IMR-90 (cell line): ENCODE measurements around the gene CAMTA1. TPM values are rescaled to one million over a fixed set of nuclear protein-coding genes. Genes with fewer than 3 reads are reported as not detected.

Experiments
- ATAC-seq: fragments of 200-7000 bp; cut with Tn5 transposase; 2 replicates; pipeline ENCODE4 v1.9.1; 2020; ENCODE audit warnings: low read depth, mild to moderate bottlenecking, moderate library complexity
- BruUV-seq: library from RNA; stranded (reverse); fragments of 400-500 nt; replicated peaks from 2 replicates; lab custom pipeline; 2021; lab: Mats Ljungman, UMichigan
- CTCF ChIA-PET: fragments of 300-600 bp; formaldehyde crosslinking; extraction: SDS; loops from one replicate; lab custom pipeline; 2021; ENCODE audit warnings: antibody characterized with exemption; lab: Yijun Ruan, JAX
- POLR2A ChIA-PET: fragments of 300-600 bp; sonication (Branson Sonifier 250); formaldehyde crosslinking; loops from one replicate; lab custom pipeline; 2022; ENCODE audit warnings: antibody characterized with exemption; ENCODE audit not compliant: unreplicated experiment; lab: Charles Lee
- DNase-seq: peaks from one replicate; pipeline ENCODE4 v3.0.0; 2013
- H2AFZ ChIP-seq: replicated peaks from 2 replicates; pipeline ENCODE3; 2013; ENCODE audit warnings: low read length, mild to moderate bottlenecking; ENCODE audit not compliant: poor library complexity
- H2AK5ac ChIP-seq: 2 replicates; pipeline ENCODE4 v1.6.1; 2013; ENCODE audit warnings: low read depth, low read length, inconsistent platforms
- H2AK9ac ChIP-seq: replicated peaks from 2 replicates; pipeline ENCODE3; 2013; ENCODE audit warnings: mild to moderate bottlenecking, low read depth, low read length, moderate library complexity; ENCODE audit not compliant: poor library complexity
- H2BK120ac ChIP-seq: 2 replicates; pipeline ENCODE4 v1.6.1; 2013; ENCODE audit warnings: low read depth, low read length, inconsistent platforms
- H2BK15ac ChIP-seq: 3 replicates; pipeline ENCODE4 v1.6.1; 2013; ENCODE audit warnings: low read depth, low read length, inconsistent platforms
- H2BK20ac ChIP-seq: 2 replicates; pipeline ENCODE4 v1.6.1; 2013; ENCODE audit warnings: low read depth, mild to moderate bottlenecking, inconsistent platforms, low read length, moderate library complexity
- H2BK5ac ChIP-seq: 2 replicates; pipeline ENCODE4 v1.6.1; 2013; ENCODE audit warnings: mild to moderate bottlenecking, low read depth, low read length, inconsistent platforms; ENCODE audit not compliant: poor library complexity, severe bottlenecking
- H3K14ac ChIP-seq: replicated peaks from 2 replicates; pipeline ENCODE4 v1.6.1; 2013; ENCODE audit warnings: low read depth, low read length, inconsistent platforms
- H3K18ac ChIP-seq: 2 replicates; pipeline ENCODE4 v1.6.1; 2013; ENCODE audit warnings: low read depth, low read length, control low read depth
- H3K23ac ChIP-seq: 2 replicates; pipeline ENCODE4 v1.6.1; 2013; ENCODE audit warnings: low read depth, low read length, inconsistent platforms
- H3K27ac ChIP-seq: 2 replicates; pipeline ENCODE4 v1.5.1; 2013; ENCODE audit warnings: mild to moderate bottlenecking, control low read depth, low read length; ENCODE audit not compliant: insufficient read depth
- H3K27me3 ChIP-seq: 2 replicates; pipeline ENCODE4 v1.6.1; 2013; ENCODE audit warnings: low read length; ENCODE audit not compliant: control insufficient read depth, insufficient read depth
- H3K36me3 ChIP-seq: 2 replicates; pipeline ENCODE4 v1.6.1; 2013; ENCODE audit warnings: low read length, mixed read lengths; ENCODE audit not compliant: control insufficient read depth, insufficient read depth
- H3K4ac ChIP-seq: 2 replicates; pipeline ENCODE4 v1.6.1; 2013; ENCODE audit warnings: low read depth, low read length, inconsistent platforms
- H3K4me1 ChIP-seq: 2 replicates; pipeline ENCODE4 v1.6.1; 2013; ENCODE audit warnings: low read length, mixed read lengths; ENCODE audit not compliant: control insufficient read depth, insufficient read depth
- H3K4me2 ChIP-seq: 2 replicates; pipeline ENCODE4 v1.6.1; 2013; ENCODE audit warnings: low read depth, mild to moderate bottlenecking, control low read depth, low read length, moderate library complexity
- H3K4me3 ChIP-seq: 2 replicates; pipeline ENCODE4 v1.5.1; 2013; ENCODE audit warnings: low read depth, mild to moderate bottlenecking, control low read depth, low read length, moderate library complexity; ENCODE audit not compliant: insufficient read depth
- H3K56ac ChIP-seq: 2 replicates; pipeline ENCODE4 v1.6.1; 2013; ENCODE audit warnings: low read length, inconsistent platforms; ENCODE audit not compliant: insufficient read depth; ENCODE audit errors: extremely low read depth
- H3K79me1 ChIP-seq, 2 experiments: 2 replicates each; pipeline ENCODE4 v1.6.1; 2013; ENCODE audit warnings: low read length in 2 of 2, inconsistent platforms in 1 of 2, low read depth in 1 of 2
- H3K9ac ChIP-seq: 2 replicates; pipeline ENCODE4 v1.6.1; 2013; ENCODE audit warnings: low read depth, low read length, control low read depth
- H3K9me1 ChIP-seq: 2 replicates; pipeline ENCODE4 v1.6.1; 2013; ENCODE audit warnings: low read length, inconsistent platforms; ENCODE audit not compliant: insufficient read depth
- H3K9me3 ChIP-seq: 2 replicates; pipeline ENCODE4 v1.6.1; 2013; ENCODE audit warnings: low read length; ENCODE audit not compliant: control insufficient read depth, insufficient read depth
- H4K20me1 ChIP-seq: 2 replicates; pipeline ENCODE4 v1.6.1; 2013; ENCODE audit warnings: low read length, inconsistent platforms; ENCODE audit not compliant: insufficient read depth
- H4K5ac ChIP-seq: 2 replicates; pipeline ENCODE4 v1.6.1; 2013; ENCODE audit warnings: mild to moderate bottlenecking, low read depth, low read length, control low read depth
- H4K8ac ChIP-seq, 2 experiments: 2 replicates each; pipeline ENCODE4 v1.6.1; 2013; ENCODE audit warnings: low read depth in 2 of 2, low read length in 2 of 2, control low read depth in 1 of 2, inconsistent platforms in 1 of 2
- H4K91ac ChIP-seq: 2 replicates; pipeline ENCODE4 v1.6.1; 2013; ENCODE audit warnings: low read depth, low read length, inconsistent platforms; ENCODE audit not compliant: insufficient read depth
- CHD1 ChIP-seq: IDR thresholded peaks from 2 replicates; pipeline ENCODE4 v1.6.1; 2012; ENCODE audit warnings: low read depth, low read length, improper control_type of control experiment
- NFE2L2 ChIP-seq: fragments of 150-350 bp; IDR thresholded peaks from 2 replicates; pipeline ENCODE4 v1.6.1; 2016; ENCODE audit warnings: low read depth, mild to moderate bottlenecking, low read length
- POLR2A ChIP-seq: IDR thresholded peaks from 2 replicates; pipeline ENCODE4 v1.6.1; 2012; ENCODE audit warnings: mild to moderate bottlenecking, low read depth, low read length
- RAD21 ChIP-seq: IDR thresholded peaks from 2 replicates; pipeline ENCODE4 v1.6.1; 2012; ENCODE audit warnings: low read length, improper control_type of control experiment
- WGBS, 2 experiments: methylation state at CpG; one replicate each; pipeline versions ENCODE4 v1.1.5 to v1.1.7; 2013; ENCODE audit warnings: missing lambda C conversion rate in 2 of 2; ENCODE audit not compliant: insufficient read length in 1 of 2; ENCODE audit errors: extremely low coverage in 2 of 2; 5-methylcytosine and 5-hydroxymethylcytosine counted together
- dilution Hi-C: fragments of 300-500 bp; cut with HindIII; formaldehyde crosslinking; loops from one replicate; pipeline ENCODE4 v1.14.3; 2018; ENCODE audit warnings: low sequenced_read_pairs; ENCODE audit not compliant: unreplicated experiment
- in situ Hi-C: fragments of 300-500 bp; cut with MboI; formaldehyde crosslinking; loops from 3 replicates; pipeline ENCODE4 v1.14.3; 2019; ENCODE audit warnings: low sequenced_read_pairs, inconsistent platforms, mixed read lengths
- intact Hi-C: fragments of 100-400 bp; cut with micrococcal nuclease; formaldehyde crosslinking; loops from 2 replicates; pipeline ENCODE4 v1.10.0; 2022
- polyA plus RNA-seq, 3 experiments: library from polyadenylated mRNA; depleted of rRNA; stranded (reverse); fragments of >200 nt; gene quantifications; 2 replicates each; pipeline ENCODE4 v1.2.3, GENCODE V29; 2012; ENCODE audit warnings: low replicate concordance in 1 of 3
- total RNA-seq: library from RNA; depleted of rRNA; stranded (reverse); fragments of >200 nt; gene quantifications from 2 replicates; pipeline ENCODE4 v1.2.3, GENCODE V29; 2012
- TF ChIP-seq, protein P1 (sequence below): conservative IDR thresholded peaks from 2 replicates; pipeline ENCODE4 v1.5.1; 2012; ENCODE audit warnings: mild to moderate bottlenecking, low read depth, low read length, improper control_type of control experiment
- TF ChIP-seq, protein P2 (sequence below): fragments of 150-350 bp; IDR thresholded peaks from 2 replicates; pipeline ENCODE4 v1.6.1; 2016; ENCODE audit warnings: low read depth, mild to moderate bottlenecking, low read length, moderate library complexity, borderline replicate concordance

CAMTA1 gene
- total and polyA plus RNA-seq, 2 of the 4 experiments (the other 2 are of a cell fraction) = 35.5 to 74.3 TPM

GRCh38 chr1:7317888-7318287, 532.6 kb downstream of the CAMTA1 start:
- BruUV-seq = no TSS peak
- peaks cover 5% of the 10 kb centered on the region for H3K4me1 ChIP-seq
- DNase-seq (no peak), ATAC-seq (no peak)
- no peak overlapping the region for H3K14ac ChIP-seq
- no peak overlapping the region for H3K4me2 ChIP-seq
- H2BK20ac ChIP-seq = no peak overlapping the region
- H3K36me3 ChIP-seq = no peaks in the 10 kb centered on the region
- H2AK9ac ChIP-seq = no peak overlapping the region
- H4K20me1 ChIP-seq = no peaks in the 10 kb centered on the region
- H2AFZ ChIP-seq = no peak overlapping the region
- no peak overlapping the region for H3K56ac ChIP-seq
- TF ChIP-seq POLR2A (no peak), NFE2L2 (no peak), CHD1 (no peak), RAD21 (no peak)
- TF ChIP-seq, protein P1, sequence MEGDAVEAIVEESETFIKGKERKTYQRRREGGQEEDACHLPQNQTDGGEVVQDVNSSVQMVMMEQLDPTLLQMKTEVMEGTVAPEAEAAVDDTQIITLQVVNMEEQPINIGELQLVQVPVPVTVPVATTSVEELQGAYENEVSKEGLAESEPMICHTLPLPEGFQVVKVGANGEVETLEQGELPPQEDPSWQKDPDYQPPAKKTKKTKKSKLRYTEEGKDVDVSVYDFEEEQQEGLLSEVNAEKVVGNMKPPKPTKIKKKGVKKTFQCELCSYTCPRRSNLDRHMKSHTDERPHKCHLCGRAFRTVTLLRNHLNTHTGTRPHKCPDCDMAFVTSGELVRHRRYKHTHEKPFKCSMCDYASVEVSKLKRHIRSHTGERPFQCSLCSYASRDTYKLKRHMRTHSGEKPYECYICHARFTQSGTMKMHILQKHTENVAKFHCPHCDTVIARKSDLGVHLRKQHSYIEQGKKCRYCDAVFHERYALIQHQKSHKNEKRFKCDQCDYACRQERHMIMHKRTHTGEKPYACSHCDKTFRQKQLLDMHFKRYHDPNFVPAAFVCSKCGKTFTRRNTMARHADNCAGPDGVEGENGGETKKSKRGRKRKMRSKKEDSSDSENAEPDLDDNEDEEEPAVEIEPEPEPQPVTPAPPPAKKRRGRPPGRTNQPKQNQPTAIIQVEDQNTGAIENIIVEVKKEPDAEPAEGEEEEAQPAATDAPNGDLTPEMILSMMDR = no peak
- TF ChIP-seq, protein P2, sequence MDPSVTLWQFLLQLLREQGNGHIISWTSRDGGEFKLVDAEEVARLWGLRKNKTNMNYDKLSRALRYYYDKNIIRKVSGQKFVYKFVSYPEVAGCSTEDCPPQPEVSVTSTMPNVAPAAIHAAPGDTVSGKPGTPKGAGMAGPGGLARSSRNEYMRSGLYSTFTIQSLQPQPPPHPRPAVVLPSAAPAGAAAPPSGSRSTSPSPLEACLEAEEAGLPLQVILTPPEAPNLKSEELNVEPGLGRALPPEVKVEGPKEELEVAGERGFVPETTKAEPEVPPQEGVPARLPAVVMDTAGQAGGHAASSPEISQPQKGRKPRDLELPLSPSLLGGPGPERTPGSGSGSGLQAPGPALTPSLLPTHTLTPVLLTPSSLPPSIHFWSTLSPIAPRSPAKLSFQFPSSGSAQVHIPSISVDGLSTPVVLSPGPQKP = no peak
- no peak overlapping the region for H2BK15ac ChIP-seq
- 100% methylated on average over 1 of the region's 2 CpGs; no CpG with 5 or more reads in 1 of the 2 experiments for WGBS, 2 experiments
- no peaks in the 10 kb centered on the region; the same call in 1 of the 2 replicates for H3K9me3 ChIP-seq
- H3K27ac ChIP-seq = no peak overlapping the region
- ChIA-PET POLR2A (no interaction called here), CTCF (no interaction called here)
- H3K27me3 ChIP-seq = no peaks in the 10 kb centered on the region
- no peak overlapping the region for H2AK5ac ChIP-seq
- intact Hi-C loops = no loop called here
- no peak overlapping the region for H3K4ac ChIP-seq
- H2BK120ac ChIP-seq = no peak overlapping the region
- H4K5ac ChIP-seq = no peak overlapping the region
- no peak overlapping the region for H3K9ac ChIP-seq
- H2BK5ac ChIP-seq = no peak overlapping the region
- no peak overlapping the region for H3K18ac ChIP-seq
- no peak overlapping the region for H3K23ac ChIP-seq
- no peak overlapping the region for H3K4me3 ChIP-seq
- no peak overlapping the region for H4K91ac ChIP-seq
- dilution Hi-C loops = no loop called here
- H4K8ac ChIP-seq = no peak overlapping the region
- no peaks in the 10 kb centered on the region; the same call in 1 of the 2 replicates for H3K9me1 ChIP-seq
- in situ Hi-C loops = no loop called here
- H3K79me1 ChIP-seq = no peaks in the 10 kb centered on the region
